ENCODE results near the gene FGF10. TPM values are rescaled to one million over a fixed set of nuclear protein-coding genes. Genes with fewer than 3 reads are reported as not detected.

FGF10 gene
- total RNA-seq, 1 experiment from 2014 or later = 0.37 TPM

DNA sequence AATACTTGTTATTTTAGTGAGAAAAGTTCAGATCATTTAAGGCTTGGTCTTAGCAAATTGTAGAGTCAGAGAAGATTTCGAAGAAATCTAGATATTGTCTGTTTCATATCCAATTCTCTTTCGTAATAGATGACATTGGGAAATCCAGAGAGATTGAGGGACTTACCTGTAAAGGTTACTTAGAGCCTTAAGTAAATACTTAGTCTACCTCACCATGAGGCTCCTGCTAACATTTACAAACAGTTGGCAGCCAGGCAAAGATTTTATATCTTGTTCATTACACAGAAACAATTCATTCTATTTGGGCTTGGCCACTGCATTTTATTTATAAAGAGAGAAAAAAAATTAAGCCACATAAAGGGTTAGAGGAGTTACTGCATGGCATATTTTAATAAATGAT lies 70.3 kb downstream of the FGF10 start:
- H3K9me3 Mint-ChIP-seq = peaks cover 19% of the 10 kb centered on the region
- ATAC-seq (no peak), DNase-seq (ENCODE audit: low spot score) (no peak)
- H3K4me3 Mint-ChIP-seq = no peak overlapping the region
- POLR2A ChIA-PET = no interaction called here
- H3K4me1 Mint-ChIP-seq = peaks cover 9% of the 10 kb centered on the region
- TF ChIP-seq, protein P1, sequence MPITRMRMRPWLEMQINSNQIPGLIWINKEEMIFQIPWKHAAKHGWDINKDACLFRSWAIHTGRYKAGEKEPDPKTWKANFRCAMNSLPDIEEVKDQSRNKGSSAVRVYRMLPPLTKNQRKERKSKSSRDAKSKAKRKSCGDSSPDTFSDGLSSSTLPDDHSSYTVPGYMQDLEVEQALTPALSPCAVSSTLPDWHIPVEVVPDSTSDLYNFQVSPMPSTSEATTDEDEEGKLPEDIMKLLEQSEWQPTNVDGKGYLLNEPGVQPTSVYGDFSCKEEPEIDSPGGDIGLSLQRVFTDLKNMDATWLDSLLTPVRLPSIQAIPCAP (CRISPR knock-in tag; IDR thresholded peaks at IDR 0.05) = no peak
- no peak for TF ChIP-seq TEAD4 (CRISPR knock-in tag; IDR thresholded peaks at IDR 0.05)
- TF ChIP-seq SOX15 (CRISPR knock-in tag; IDR thresholded peaks at IDR 0.05) = no peak
- no peak for TF ChIP-seq GABPB1 (CRISPR knock-in tag; IDR thresholded peaks at IDR 0.05)
- CTCF ChIA-PET = no interaction called here
- no peaks in the 10 kb centered on the region for H3K27me3 Mint-ChIP-seq (ENCODE audit: low read depth)
- no peak overlapping the region for H3K27ac Mint-ChIP-seq
- peaks cover 7% of the 10 kb centered on the region for H3K36me3 Mint-ChIP-seq

DNA sequence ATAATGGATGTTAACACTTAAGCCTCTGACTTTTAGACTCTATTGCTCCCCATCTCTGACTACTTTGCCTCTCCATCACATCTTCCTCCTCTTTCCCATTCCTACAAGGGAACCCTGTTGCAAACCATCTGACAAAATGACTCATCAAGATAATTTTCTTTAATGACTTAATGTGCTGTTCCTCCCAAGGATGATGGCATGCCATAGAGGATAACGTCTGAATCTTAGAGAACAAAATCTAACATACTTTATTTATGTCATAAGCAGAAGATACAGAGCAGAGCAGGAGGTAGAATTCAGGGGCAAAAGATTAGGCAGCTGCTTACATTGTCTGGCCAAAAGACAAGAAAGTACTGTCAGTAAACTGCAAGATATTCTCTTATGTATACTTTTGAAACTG lies 76.8 kb downstream of the FGF10 start:
- TF ChIP-seq ZNF671 (CRISPR knock-in tag; IDR thresholded peaks at IDR 0.05) (no peak), NFE2L1 (CRISPR knock-in tag; IDR thresholded peaks at IDR 0.05) (no peak), CBFB (CRISPR knock-in tag; IDR thresholded peaks at IDR 0.05; ENCODE audit: low read depth) (no peak)
- no peak for ATAC-seq
- no peaks in the 10 kb centered on the region for H3K27me3 Mint-ChIP-seq (ENCODE audit: low read depth)
- H3K36me3 Mint-ChIP-seq = no peaks in the 10 kb centered on the region
- H3K9me3 Mint-ChIP-seq = no peaks in the 10 kb centered on the region
- peaks cover 9% of the 10 kb centered on the region for H3K4me1 Mint-ChIP-seq
- POLR2A ChIA-PET = no interaction called here
- CTCF ChIA-PET = no interaction called here
- no peak overlapping the region for H3K4me3 Mint-ChIP-seq
- DNase-seq (ENCODE audit: low spot score) = no peak
- no peak overlapping the region for H3K27ac Mint-ChIP-seq

DNA sequence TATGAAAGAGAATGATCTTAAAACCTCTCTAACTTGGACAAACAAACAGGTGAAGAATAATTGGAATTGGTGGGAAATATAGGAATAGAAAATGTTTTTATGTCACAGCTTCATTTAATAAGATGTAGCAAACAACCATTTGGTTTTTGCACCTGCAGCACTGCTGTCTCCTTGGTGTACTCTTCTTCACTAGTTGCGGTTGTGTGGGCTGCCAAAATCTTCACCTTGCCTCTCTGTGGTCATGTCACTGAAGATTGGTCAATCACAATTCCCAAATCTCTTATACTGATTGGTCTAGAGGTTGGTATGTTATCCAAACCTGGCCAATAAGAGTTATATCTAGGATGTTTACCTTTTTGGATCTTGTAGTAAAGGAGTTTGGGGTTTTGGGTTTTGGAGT lies 88.7 kb downstream of the FGF10 start:
- ATAC-seq (no peak), DNase-seq (ENCODE audit: low spot score) (no peak)
- Mint-ChIP-seq H3K4me3 (no peak overlapping the region), H3K27ac (no peak overlapping the region), H3K4me1 (peaks cover 3% of the 10 kb centered on the region), H3K27me3 (ENCODE audit: low read depth) (no peaks in the 10 kb centered on the region), H3K9me3 (no peaks in the 10 kb centered on the region), H3K36me3 (no peaks in the 10 kb centered on the region)
- CTCF ChIA-PET = no interaction called here
- POLR2A ChIA-PET = no interaction called here
- TF ChIP-seq MYBL2 (CRISPR knock-in tag; IDR thresholded peaks at IDR 0.05) = no peak
- no peak for TF ChIP-seq SOX15 (CRISPR knock-in tag; IDR thresholded peaks at IDR 0.05)
- no peak for TF ChIP-seq TEAD4 (CRISPR knock-in tag; IDR thresholded peaks at IDR 0.05)
- no peak for TF ChIP-seq GABPB1 (CRISPR knock-in tag; IDR thresholded peaks at IDR 0.05)
- TF ChIP-seq, protein P2, sequence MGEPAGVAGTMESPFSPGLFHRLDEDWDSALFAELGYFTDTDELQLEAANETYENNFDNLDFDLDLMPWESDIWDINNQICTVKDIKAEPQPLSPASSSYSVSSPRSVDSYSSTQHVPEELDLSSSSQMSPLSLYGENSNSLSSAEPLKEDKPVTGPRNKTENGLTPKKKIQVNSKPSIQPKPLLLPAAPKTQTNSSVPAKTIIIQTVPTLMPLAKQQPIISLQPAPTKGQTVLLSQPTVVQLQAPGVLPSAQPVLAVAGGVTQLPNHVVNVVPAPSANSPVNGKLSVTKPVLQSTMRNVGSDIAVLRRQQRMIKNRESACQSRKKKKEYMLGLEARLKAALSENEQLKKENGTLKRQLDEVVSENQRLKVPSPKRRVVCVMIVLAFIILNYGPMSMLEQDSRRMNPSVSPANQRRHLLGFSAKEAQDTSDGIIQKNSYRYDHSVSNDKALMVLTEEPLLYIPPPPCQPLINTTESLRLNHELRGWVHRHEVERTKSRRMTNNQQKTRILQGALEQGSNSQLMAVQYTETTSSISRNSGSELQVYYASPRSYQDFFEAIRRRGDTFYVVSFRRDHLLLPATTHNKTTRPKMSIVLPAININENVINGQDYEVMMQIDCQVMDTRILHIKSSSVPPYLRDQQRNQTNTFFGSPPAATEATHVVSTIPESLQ (CRISPR knock-in tag; IDR thresholded peaks at IDR 0.05) = no peak
- TF ChIP-seq KAT7 (CRISPR knock-in tag; IDR thresholded peaks at IDR 0.05; ENCODE audit: borderline replicate concordance) = no peak
- TF ChIP-seq SMAD4 (CRISPR knock-in tag; IDR thresholded peaks at IDR 0.05) = no peak
- no peak for TF ChIP-seq ZNF263 (CRISPR knock-in tag; IDR thresholded peaks at IDR 0.05; ENCODE audit: low read depth)
- TF ChIP-seq, protein P3, sequence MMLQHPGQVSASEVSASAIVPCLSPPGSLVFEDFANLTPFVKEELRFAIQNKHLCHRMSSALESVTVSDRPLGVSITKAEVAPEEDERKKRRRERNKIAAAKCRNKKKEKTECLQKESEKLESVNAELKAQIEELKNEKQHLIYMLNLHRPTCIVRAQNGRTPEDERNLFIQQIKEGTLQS (CRISPR knock-in tag; conservative IDR thresholded peaks at IDR 0.05) = no peak
- TF ChIP-seq, protein P4, sequence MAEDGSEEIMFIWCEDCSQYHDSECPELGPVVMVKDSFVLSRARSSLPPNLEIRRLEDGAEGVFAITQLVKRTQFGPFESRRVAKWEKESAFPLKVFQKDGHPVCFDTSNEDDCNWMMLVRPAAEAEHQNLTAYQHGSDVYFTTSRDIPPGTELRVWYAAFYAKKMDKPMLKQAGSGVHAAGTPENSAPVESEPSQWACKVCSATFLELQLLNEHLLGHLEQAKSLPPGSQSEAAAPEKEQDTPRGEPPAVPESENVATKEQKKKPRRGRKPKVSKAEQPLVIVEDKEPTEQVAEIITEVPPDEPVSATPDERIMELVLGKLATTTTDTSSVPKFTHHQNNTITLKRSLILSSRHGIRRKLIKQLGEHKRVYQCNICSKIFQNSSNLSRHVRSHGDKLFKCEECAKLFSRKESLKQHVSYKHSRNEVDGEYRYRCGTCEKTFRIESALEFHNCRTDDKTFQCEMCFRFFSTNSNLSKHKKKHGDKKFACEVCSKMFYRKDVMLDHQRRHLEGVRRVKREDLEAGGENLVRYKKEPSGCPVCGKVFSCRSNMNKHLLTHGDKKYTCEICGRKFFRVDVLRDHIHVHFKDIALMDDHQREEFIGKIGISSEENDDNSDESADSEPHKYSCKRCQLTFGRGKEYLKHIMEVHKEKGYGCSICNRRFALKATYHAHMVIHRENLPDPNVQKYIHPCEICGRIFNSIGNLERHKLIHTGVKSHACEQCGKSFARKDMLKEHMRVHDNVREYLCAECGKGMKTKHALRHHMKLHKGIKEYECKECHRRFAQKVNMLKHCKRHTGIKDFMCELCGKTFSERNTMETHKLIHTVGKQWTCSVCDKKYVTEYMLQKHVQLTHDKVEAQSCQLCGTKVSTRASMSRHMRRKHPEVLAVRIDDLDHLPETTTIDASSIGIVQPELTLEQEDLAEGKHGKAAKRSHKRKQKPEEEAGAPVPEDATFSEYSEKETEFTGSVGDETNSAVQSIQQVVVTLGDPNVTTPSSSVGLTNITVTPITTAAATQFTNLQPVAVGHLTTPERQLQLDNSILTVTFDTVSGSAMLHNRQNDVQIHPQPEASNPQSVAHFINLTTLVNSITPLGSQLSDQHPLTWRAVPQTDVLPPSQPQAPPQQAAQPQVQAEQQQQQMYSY (CRISPR knock-in tag; IDR thresholded peaks at IDR 0.05) = no peak
- TF ChIP-seq, protein P5, sequence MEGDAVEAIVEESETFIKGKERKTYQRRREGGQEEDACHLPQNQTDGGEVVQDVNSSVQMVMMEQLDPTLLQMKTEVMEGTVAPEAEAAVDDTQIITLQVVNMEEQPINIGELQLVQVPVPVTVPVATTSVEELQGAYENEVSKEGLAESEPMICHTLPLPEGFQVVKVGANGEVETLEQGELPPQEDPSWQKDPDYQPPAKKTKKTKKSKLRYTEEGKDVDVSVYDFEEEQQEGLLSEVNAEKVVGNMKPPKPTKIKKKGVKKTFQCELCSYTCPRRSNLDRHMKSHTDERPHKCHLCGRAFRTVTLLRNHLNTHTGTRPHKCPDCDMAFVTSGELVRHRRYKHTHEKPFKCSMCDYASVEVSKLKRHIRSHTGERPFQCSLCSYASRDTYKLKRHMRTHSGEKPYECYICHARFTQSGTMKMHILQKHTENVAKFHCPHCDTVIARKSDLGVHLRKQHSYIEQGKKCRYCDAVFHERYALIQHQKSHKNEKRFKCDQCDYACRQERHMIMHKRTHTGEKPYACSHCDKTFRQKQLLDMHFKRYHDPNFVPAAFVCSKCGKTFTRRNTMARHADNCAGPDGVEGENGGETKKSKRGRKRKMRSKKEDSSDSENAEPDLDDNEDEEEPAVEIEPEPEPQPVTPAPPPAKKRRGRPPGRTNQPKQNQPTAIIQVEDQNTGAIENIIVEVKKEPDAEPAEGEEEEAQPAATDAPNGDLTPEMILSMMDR (IDR thresholded peaks at IDR 0.05) = no peak
- TF ChIP-seq, protein P6, sequence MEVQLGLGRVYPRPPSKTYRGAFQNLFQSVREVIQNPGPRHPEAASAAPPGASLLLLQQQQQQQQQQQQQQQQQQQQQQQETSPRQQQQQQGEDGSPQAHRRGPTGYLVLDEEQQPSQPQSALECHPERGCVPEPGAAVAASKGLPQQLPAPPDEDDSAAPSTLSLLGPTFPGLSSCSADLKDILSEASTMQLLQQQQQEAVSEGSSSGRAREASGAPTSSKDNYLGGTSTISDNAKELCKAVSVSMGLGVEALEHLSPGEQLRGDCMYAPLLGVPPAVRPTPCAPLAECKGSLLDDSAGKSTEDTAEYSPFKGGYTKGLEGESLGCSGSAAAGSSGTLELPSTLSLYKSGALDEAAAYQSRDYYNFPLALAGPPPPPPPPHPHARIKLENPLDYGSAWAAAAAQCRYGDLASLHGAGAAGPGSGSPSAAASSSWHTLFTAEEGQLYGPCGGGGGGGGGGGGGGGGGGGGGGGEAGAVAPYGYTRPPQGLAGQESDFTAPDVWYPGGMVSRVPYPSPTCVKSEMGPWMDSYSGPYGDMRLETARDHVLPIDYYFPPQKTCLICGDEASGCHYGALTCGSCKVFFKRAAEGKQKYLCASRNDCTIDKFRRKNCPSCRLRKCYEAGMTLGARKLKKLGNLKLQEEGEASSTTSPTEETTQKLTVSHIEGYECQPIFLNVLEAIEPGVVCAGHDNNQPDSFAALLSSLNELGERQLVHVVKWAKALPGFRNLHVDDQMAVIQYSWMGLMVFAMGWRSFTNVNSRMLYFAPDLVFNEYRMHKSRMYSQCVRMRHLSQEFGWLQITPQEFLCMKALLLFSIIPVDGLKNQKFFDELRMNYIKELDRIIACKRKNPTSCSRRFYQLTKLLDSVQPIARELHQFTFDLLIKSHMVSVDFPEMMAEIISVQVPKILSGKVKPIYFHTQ (CRISPR knock-in tag; IDR thresholded peaks at IDR 0.05) = no peak
- TF ChIP-seq JUN (CRISPR knock-in tag; IDR thresholded peaks at IDR 0.05) = no peak
- no peak for TF ChIP-seq ATF1 (CRISPR knock-in tag; IDR thresholded peaks at IDR 0.05)
- TF ChIP-seq, protein P7, sequence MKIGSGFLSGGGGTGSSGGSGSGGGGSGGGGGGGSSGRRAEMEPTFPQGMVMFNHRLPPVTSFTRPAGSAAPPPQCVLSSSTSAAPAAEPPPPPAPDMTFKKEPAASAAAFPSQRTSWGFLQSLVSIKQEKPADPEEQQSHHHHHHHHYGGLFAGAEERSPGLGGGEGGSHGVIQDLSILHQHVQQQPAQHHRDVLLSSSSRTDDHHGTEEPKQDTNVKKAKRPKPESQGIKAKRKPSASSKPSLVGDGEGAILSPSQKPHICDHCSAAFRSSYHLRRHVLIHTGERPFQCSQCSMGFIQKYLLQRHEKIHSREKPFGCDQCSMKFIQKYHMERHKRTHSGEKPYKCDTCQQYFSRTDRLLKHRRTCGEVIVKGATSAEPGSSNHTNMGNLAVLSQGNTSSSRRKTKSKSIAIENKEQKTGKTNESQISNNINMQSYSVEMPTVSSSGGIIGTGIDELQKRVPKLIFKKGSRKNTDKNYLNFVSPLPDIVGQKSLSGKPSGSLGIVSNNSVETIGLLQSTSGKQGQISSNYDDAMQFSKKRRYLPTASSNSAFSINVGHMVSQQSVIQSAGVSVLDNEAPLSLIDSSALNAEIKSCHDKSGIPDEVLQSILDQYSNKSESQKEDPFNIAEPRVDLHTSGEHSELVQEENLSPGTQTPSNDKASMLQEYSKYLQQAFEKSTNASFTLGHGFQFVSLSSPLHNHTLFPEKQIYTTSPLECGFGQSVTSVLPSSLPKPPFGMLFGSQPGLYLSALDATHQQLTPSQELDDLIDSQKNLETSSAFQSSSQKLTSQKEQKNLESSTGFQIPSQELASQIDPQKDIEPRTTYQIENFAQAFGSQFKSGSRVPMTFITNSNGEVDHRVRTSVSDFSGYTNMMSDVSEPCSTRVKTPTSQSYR (CRISPR knock-in tag; IDR thresholded peaks at IDR 0.05) = no peak

All from WTC11 (cell line).